ENCODE data around the gene TYW1.
"Not testable (repeated sequence)": the region's sequence is repeated elsewhere in the genome, so short reads cannot be mapped to it uniquely, and the experiment has no call there.

Gene TYW1

GRCh38 chr7:67251986-67252558 is 255.4 kb downstream of the TYW1 start:
- no peak overlapping the region for H3K9ac ChIP-seq (ENCODE audit: low read length)
- H3K27ac ChIP-seq (ENCODE audit: low read length, poor library complexity, severe bottlenecking): no peak overlapping the region
- WGBS: 92% methylated on average over 1 of the region's 1 CpG
- no peak overlapping the region for H2BK15ac ChIP-seq (ENCODE audit: low read depth, poor library complexity, severe bottlenecking)
- no peaks in the 10 kb centered on the region for H3K36me3 ChIP-seq (ENCODE audit: control insufficient read depth in 1 of 2, insufficient read depth in 2 of 2, low read depth in 1 of 2, low read length in 2 of 2)
- no peak overlapping the region for H3K4ac ChIP-seq (ENCODE audit: low read depth in 1 of 2, low read length in 2 of 2)
- H3K23ac ChIP-seq (ENCODE audit: low read length in 2 of 2): no peak overlapping the region
- H3K27me3 ChIP-seq (ENCODE audit: control insufficient read depth in 1 of 2, insufficient read depth in 1 of 2, low read length in 2 of 2): no peaks in the 10 kb centered on the region
- no peaks in the 10 kb centered on the region for H3K4me1 ChIP-seq (ENCODE audit: control insufficient read depth, insufficient read depth, low read depth, low read length)
- no peaks in the 10 kb centered on the region for H3K79me1 ChIP-seq (replicated peaks; ENCODE audit: low read length, poor library complexity, severe bottlenecking)
- no peak overlapping the region for H2AFZ ChIP-seq (ENCODE audit: low read depth, low read length)
- no peak overlapping the region for H2BK5ac ChIP-seq (ENCODE audit: low read depth, low read length, poor library complexity, severe bottlenecking)
- no peak overlapping the region for H3K4me3 ChIP-seq (ENCODE audit: insufficient read depth in 1 of 2, low read depth in 1 of 2, low read length in 2 of 2)
- no peak overlapping the region for H3K4me2 ChIP-seq (ENCODE audit: low read length, poor library complexity, severe bottlenecking)
- no peak for DNase-seq
- no peak overlapping the region for H4K91ac ChIP-seq (ENCODE audit: low read length)
- H4K8ac ChIP-seq (ENCODE audit: low read length): no peak overlapping the region
- no peak overlapping the region for H3K14ac ChIP-seq (ENCODE audit: low read length in 2 of 2)
- H2BK120ac ChIP-seq (ENCODE audit: low read depth, low read length): no peak overlapping the region
- no peak overlapping the region for H3K18ac ChIP-seq (ENCODE audit: low read depth in 1 of 2, low read length in 2 of 2)
- no peak overlapping the region for H2AK5ac ChIP-seq (ENCODE audit: low read length, severe bottlenecking)
- H3K9me3 ChIP-seq (ENCODE audit: control insufficient read depth, low read length): peaks cover 6% of the 10 kb centered on the region
- H2BK12ac ChIP-seq (ENCODE audit: low read length in 2 of 2): no peak overlapping the region

- H2BK15ac ChIP-seq (ENCODE audit: low read depth, poor library complexity, severe bottlenecking); H2BK12ac ChIP-seq (ENCODE audit: low read length in 2 of 2); H3K27me3 ChIP-seq (ENCODE audit: control insufficient read depth in 1 of 2, insufficient read depth in 1 of 2, low read length in 2 of 2); DNase-seq; H4K91ac ChIP-seq (ENCODE audit: low read length); H3K4ac ChIP-seq (ENCODE audit: low read depth in 1 of 2, low read length in 2 of 2); H3K18ac ChIP-seq (ENCODE audit: low read depth in 1 of 2, low read length in 2 of 2); H3K23ac ChIP-seq (ENCODE audit: low read length in 2 of 2); H4K8ac ChIP-seq (ENCODE audit: low read length); H3K4me2 ChIP-seq (ENCODE audit: low read length, poor library complexity, severe bottlenecking); H3K4me3 ChIP-seq (ENCODE audit: insufficient read depth in 1 of 2, low read depth in 1 of 2, low read length in 2 of 2); H3K27ac ChIP-seq (ENCODE audit: low read length, poor library complexity, severe bottlenecking); H3K4me1 ChIP-seq (ENCODE audit: control insufficient read depth, insufficient read depth, low read depth, low read length); H2BK5ac ChIP-seq (ENCODE audit: low read depth, low read length, poor library complexity, severe bottlenecking); H2BK120ac ChIP-seq (ENCODE audit: low read depth, low read length); H3K9me3 ChIP-seq (ENCODE audit: control insufficient read depth, low read length); H2AK5ac ChIP-seq (ENCODE audit: low read length, severe bottlenecking); H3K14ac ChIP-seq (ENCODE audit: low read length in 2 of 2); H3K9ac ChIP-seq (ENCODE audit: low read length); H3K79me1 ChIP-seq (replicated peaks; ENCODE audit: low read length, poor library complexity, severe bottlenecking); H2AFZ ChIP-seq (ENCODE audit: low read depth, low read length); H3K36me3 ChIP-seq (ENCODE audit: control insufficient read depth in 1 of 2, insufficient read depth in 2 of 2, low read depth in 1 of 2, low read length in 2 of 2): not testable (repeated sequence)
- 95% methylated on average over 2 of the region's 3 CpGs for WGBS
Measured at GRCh38 chr7:67255076-67255475, 258.4 kb downstream of the TYW1 start.

GRCh38 chr7:67257779-67258178 is 261.1 kb downstream of the TYW1 start:
- DNase-seq; H3K18ac ChIP-seq (ENCODE audit: low read depth in 1 of 2, low read length in 2 of 2); H3K9me3 ChIP-seq (ENCODE audit: control insufficient read depth, low read length); H2AK5ac ChIP-seq (ENCODE audit: low read length, severe bottlenecking); H2AFZ ChIP-seq (ENCODE audit: low read depth, low read length); H3K4me3 ChIP-seq (ENCODE audit: insufficient read depth in 1 of 2, low read depth in 1 of 2, low read length in 2 of 2); H3K36me3 ChIP-seq (ENCODE audit: control insufficient read depth in 1 of 2, insufficient read depth in 2 of 2, low read depth in 1 of 2, low read length in 2 of 2); H3K79me1 ChIP-seq (replicated peaks; ENCODE audit: low read length, poor library complexity, severe bottlenecking); H2BK15ac ChIP-seq (ENCODE audit: low read depth, poor library complexity, severe bottlenecking); H3K4me1 ChIP-seq (ENCODE audit: control insufficient read depth, insufficient read depth, low read depth, low read length); H2BK12ac ChIP-seq (ENCODE audit: low read length in 2 of 2); H2BK5ac ChIP-seq (ENCODE audit: low read depth, low read length, poor library complexity, severe bottlenecking); H4K8ac ChIP-seq (ENCODE audit: low read length); H3K27me3 ChIP-seq (ENCODE audit: control insufficient read depth in 1 of 2, insufficient read depth in 1 of 2, low read length in 2 of 2); H3K27ac ChIP-seq (ENCODE audit: low read length, poor library complexity, severe bottlenecking); H3K9ac ChIP-seq (ENCODE audit: low read length); H3K14ac ChIP-seq (ENCODE audit: low read length in 2 of 2); H3K4ac ChIP-seq (ENCODE audit: low read depth in 1 of 2, low read length in 2 of 2); H3K4me2 ChIP-seq (ENCODE audit: low read length, poor library complexity, severe bottlenecking); H4K91ac ChIP-seq (ENCODE audit: low read length); H3K23ac ChIP-seq (ENCODE audit: low read length in 2 of 2); H2BK120ac ChIP-seq (ENCODE audit: low read depth, low read length): not testable (repeated sequence)
- 85% methylated on average over 1 of the region's 1 CpG for WGBS

- not testable (repeated sequence) for H3K4me1 ChIP-seq (ENCODE audit: control insufficient read depth, insufficient read depth, low read depth, low read length); H3K27ac ChIP-seq (ENCODE audit: low read length, poor library complexity, severe bottlenecking); H3K27me3 ChIP-seq (ENCODE audit: control insufficient read depth in 1 of 2, insufficient read depth in 1 of 2, low read length in 2 of 2); H2BK120ac ChIP-seq (ENCODE audit: low read depth, low read length); H3K4me2 ChIP-seq (ENCODE audit: low read length, poor library complexity, severe bottlenecking); H3K14ac ChIP-seq (ENCODE audit: low read length in 2 of 2); H3K36me3 ChIP-seq (ENCODE audit: control insufficient read depth in 1 of 2, insufficient read depth in 2 of 2, low read depth in 1 of 2, low read length in 2 of 2); H3K23ac ChIP-seq (ENCODE audit: low read length in 2 of 2); H3K9me3 ChIP-seq (ENCODE audit: control insufficient read depth, low read length); DNase-seq; H2BK15ac ChIP-seq (ENCODE audit: low read depth, poor library complexity, severe bottlenecking); H3K9ac ChIP-seq (ENCODE audit: low read length); H2BK5ac ChIP-seq (ENCODE audit: low read depth, low read length, poor library complexity, severe bottlenecking); H4K8ac ChIP-seq (ENCODE audit: low read length); H4K91ac ChIP-seq (ENCODE audit: low read length); H3K18ac ChIP-seq (ENCODE audit: low read depth in 1 of 2, low read length in 2 of 2); H3K79me1 ChIP-seq (replicated peaks; ENCODE audit: low read length, poor library complexity, severe bottlenecking); H3K4me3 ChIP-seq (ENCODE audit: insufficient read depth in 1 of 2, low read depth in 1 of 2, low read length in 2 of 2); H2BK12ac ChIP-seq (ENCODE audit: low read length in 2 of 2); H2AFZ ChIP-seq (ENCODE audit: low read depth, low read length); H3K4ac ChIP-seq (ENCODE audit: low read depth in 1 of 2, low read length in 2 of 2); H2AK5ac ChIP-seq (ENCODE audit: low read length, severe bottlenecking)
- WGBS: 98% methylated on average over 5 of the region's 6 CpGs
Measured at GRCh38 chr7:67259363-67259762, 262.7 kb downstream of the TYW1 start.
